Parathyroid adenoma (tissue), 2 donors: ENCODE data around the gene OPA3.

Experiments
- H2AFZ ChIP-seq: fragments of 300-600 bp; sonication (generic); one replicate; pipeline ENCODE4 v1.7.0; 2017; ENCODE audit warnings: antibody characterized with exemption, mild to moderate bottlenecking
- H3K27ac ChIP-seq: fragments of 300-600 bp; sonication (generic); one replicate; pipeline ENCODE4 v1.7.0; 2017
- H3K27me3 ChIP-seq: fragments of 300-600 bp; sonication (generic); one replicate; pipeline ENCODE4 v1.7.0; 2017; ENCODE audit warnings: low read length; ENCODE audit not compliant: control insufficient read depth, insufficient read depth
- H3K36me3 ChIP-seq: fragments of 300-600 bp; sonication (generic); one replicate; pipeline ENCODE4 v1.7.0; 2017; ENCODE audit warnings: low read length; ENCODE audit not compliant: control insufficient read depth, insufficient read depth
- H3K4me1 ChIP-seq: fragments of 300-600 bp; sonication (generic); one replicate; pipeline ENCODE4 v1.7.0; 2017; ENCODE audit warnings: control low read depth
- H3K4me2 ChIP-seq: fragments of 300-600 bp; sonication (generic); one replicate; pipeline ENCODE4 v1.7.0; 2017; ENCODE audit warnings: low read length
- H3K4me3 ChIP-seq: fragments of 300-600 bp; sonication (generic); one replicate; pipeline ENCODE4 v1.7.0; 2017; ENCODE audit warnings: low read depth, low read length
- H3K79me2 ChIP-seq: fragments of 300-600 bp; sonication (generic); one replicate; pipeline ENCODE4 v1.7.0; 2017; ENCODE audit warnings: control low read depth
- H3K9ac ChIP-seq: fragments of 300-600 bp; sonication (generic); one replicate; pipeline ENCODE4 v1.7.0; 2017; ENCODE audit warnings: mild to moderate bottlenecking
- H3K9me3 ChIP-seq: fragments of 300-600 bp; sonication (generic); one replicate; pipeline ENCODE4 v1.7.0; 2017; ENCODE audit warnings: low read length; ENCODE audit not compliant: control insufficient read depth
- TF ChIP-seq, protein P1 (sequence below): fragments of 300-600 bp; sonication (generic); IDR thresholded peaks from one replicate; pipeline ENCODE4 v1.7.0; 2017; ENCODE audit warnings: antibody characterized with exemption, mild to moderate bottlenecking
- donor health status: primary hyperparathyroidism.

The OPA3 gene

DNA sequence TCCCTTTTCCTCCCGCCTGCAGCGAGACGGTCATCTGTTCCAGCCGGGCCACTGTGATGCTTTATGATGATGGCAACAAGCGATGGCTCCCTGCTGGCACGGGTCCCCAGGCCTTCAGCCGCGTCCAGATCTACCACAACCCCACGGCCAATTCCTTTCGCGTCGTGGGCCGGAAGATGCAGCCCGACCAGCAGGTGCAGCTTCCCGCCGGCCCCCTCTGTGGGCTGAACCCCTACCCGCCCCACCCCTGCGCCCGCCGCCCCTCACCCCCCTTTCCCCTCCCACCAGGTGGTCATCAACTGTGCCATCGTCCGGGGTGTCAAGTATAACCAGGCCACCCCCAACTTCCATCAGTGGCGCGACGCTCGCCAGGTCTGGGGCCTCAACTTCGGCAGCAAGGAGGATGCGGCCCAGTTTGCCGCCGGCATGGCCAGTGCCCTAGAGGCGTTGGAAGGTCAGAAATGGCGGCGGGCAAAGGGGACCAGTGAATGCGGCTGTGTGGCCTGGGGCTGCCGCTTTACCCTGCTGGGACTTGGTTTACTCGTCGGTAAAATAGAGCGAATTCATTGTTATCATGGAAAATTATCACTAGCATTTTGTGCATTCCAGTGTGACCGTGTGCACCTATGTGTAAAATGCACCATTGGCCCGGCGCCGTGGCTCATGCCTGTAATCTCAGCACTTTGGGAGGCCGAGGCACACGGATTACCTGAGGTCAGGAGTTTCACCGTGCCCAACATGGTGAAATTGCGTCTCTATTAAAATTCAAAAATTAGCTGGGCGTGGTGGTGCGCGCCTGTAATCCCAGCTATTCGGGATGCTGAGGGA is 66.7 kb downstream of the OPA3 start:
- Histone ChIP-seq H3K9ac (no peak overlapping the region), H3K4me1 (peaks cover 8% of the 10 kb centered on the region), H3K9me3 (no peaks in the 10 kb centered on the region), H3K79me2 (peaks cover 6% of the 10 kb centered on the region), H3K4me2 (no peak overlapping the region), H3K4me3 (no peak overlapping the region), H3K36me3 (no peaks in the 10 kb centered on the region), H2AFZ (no peak overlapping the region), H3K27me3 (no peaks in the 10 kb centered on the region), H3K27ac (no peak overlapping the region)
- TF ChIP-seq, protein P1, sequence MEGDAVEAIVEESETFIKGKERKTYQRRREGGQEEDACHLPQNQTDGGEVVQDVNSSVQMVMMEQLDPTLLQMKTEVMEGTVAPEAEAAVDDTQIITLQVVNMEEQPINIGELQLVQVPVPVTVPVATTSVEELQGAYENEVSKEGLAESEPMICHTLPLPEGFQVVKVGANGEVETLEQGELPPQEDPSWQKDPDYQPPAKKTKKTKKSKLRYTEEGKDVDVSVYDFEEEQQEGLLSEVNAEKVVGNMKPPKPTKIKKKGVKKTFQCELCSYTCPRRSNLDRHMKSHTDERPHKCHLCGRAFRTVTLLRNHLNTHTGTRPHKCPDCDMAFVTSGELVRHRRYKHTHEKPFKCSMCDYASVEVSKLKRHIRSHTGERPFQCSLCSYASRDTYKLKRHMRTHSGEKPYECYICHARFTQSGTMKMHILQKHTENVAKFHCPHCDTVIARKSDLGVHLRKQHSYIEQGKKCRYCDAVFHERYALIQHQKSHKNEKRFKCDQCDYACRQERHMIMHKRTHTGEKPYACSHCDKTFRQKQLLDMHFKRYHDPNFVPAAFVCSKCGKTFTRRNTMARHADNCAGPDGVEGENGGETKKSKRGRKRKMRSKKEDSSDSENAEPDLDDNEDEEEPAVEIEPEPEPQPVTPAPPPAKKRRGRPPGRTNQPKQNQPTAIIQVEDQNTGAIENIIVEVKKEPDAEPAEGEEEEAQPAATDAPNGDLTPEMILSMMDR = no peak

DNA sequence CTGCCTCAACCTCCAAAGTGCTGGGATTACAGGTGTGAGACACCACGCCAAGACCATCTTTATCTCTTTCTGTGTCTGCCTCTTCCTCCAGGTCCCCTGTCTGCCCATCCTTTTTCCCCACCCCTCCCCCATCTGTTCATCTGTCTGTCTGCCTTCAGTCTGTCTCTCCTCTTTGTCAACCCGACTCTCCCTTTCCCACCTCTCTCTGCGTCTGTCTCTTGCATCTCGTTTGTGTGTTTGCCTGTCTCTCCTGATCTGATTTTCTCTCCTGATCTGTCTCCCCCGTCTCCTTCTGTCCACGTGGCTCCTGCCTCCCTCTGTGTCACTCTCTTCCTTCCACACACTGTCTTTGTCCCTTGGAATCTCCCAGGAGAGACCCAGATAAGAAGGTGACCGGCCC is 67.4 kb downstream of the OPA3 start:
- TF ChIP-seq, protein P1 = no peak
- H3K9me3 ChIP-seq = no peaks in the 10 kb centered on the region
- H3K9ac ChIP-seq = no peak overlapping the region
- peaks cover 8% of the 10 kb centered on the region for H3K79me2 ChIP-seq
- no peak overlapping the region for H2AFZ ChIP-seq
- no peaks in the 10 kb centered on the region for H3K36me3 ChIP-seq
- no peaks in the 10 kb centered on the region for H3K27me3 ChIP-seq
- H3K4me2 ChIP-seq = no peak overlapping the region
- peaks cover 8% of the 10 kb centered on the region for H3K4me1 ChIP-seq
- H3K27ac ChIP-seq = no peak overlapping the region
- H3K4me3 ChIP-seq = no peak overlapping the region

DNA sequence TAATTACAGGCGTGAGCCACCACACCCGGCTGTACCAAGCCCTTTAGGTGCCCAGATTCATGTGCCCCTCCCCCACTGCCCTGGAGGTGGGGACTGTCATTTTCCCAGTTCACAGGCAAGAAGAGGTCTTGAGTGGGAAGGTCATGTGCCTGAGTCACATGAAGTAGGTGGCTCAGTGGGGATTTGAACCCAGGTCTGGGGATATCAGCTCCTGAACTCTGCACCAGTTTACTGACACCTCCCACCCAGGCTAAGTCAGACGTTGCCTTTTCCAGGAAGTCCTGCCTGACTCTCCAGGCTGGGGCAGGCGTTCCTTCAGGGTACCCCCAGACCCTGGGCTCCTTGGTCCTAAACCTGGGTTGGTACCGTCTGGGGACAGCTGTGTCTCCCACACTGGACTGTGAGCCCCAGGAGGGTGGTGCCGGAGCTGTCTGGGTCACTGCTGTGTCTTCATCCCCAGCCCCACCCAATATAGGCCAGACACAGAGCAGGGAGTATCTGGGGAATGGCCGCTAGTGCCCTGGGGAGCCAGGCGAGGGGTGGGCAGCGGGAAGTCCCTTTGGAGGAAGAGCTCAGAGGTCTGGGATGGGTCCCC is 68.7 kb downstream of the OPA3 start:
- TF ChIP-seq, protein P1 = no peak
- H3K4me3 ChIP-seq = no peak overlapping the region
- no peaks in the 10 kb centered on the region for H3K9me3 ChIP-seq
- H3K4me1 ChIP-seq = peaks cover 8% of the 10 kb centered on the region
- H3K9ac ChIP-seq = no peak overlapping the region
- peaks cover 9% of the 10 kb centered on the region for H3K79me2 ChIP-seq
- H3K36me3 ChIP-seq = no peaks in the 10 kb centered on the region
- peak overlapping the region; percentile 24 for H3K27ac ChIP-seq
- no peak overlapping the region for H2AFZ ChIP-seq
- H3K4me2 ChIP-seq = no peak overlapping the region
- no peaks in the 10 kb centered on the region for H3K27me3 ChIP-seq

DNA sequence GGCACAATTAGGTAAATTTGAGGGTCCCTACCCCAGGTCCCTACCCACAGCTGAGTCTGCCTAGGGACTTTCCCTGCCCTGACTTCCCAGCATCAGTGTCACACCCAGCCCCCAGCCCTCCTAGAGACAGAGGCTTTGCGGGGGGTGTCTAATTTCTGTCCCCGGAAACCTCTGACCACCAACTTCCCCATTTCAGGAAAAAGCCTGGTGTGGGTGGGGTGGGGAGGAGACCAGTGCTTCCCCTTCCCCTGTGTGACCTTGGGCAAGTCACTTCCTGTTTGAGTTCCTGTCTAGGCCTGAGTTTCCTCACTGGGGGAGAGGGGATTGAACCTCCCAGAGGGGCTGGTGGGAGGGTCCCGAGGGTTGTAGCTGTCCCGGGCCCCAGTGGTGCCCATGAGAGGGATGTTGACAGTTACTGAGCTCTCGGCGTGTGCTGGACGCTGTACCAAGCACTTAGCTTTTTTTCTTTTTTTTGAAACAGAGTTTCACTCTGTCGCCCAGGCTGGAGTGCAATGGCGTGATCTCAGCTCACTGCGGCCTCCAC is 69.4 kb downstream of the OPA3 start:
- H3K9ac ChIP-seq = no peak overlapping the region
- no peak overlapping the region for H2AFZ ChIP-seq
- TF ChIP-seq, protein P1 = no peak
- no peaks in the 10 kb centered on the region for H3K9me3 ChIP-seq
- H3K4me3 ChIP-seq = no peak overlapping the region
- no peaks in the 10 kb centered on the region for H3K27me3 ChIP-seq
- H3K4me2 ChIP-seq = no peak overlapping the region
- peak overlapping the region; percentile 24 for H3K27ac ChIP-seq
- peaks cover 8% of the 10 kb centered on the region for H3K4me1 ChIP-seq
- peaks cover 11% of the 10 kb centered on the region for H3K79me2 ChIP-seq
- no peaks in the 10 kb centered on the region for H3K36me3 ChIP-seq
